HG02885 (cell line): Measurements from ENCODE around the gene LILRA1.
"Not testable (repeated sequence)": the region's sequence is repeated elsewhere in the genome, so short reads cannot be mapped to it uniquely, and the experiment has no call there.

ENCODE experiments used
- ATAC-seq: cut with Tn5 transposase; IDR thresholded peaks from one replicate; pipeline ENCODE4 v1.9.1; 2021; ENCODE audit warnings: mild to moderate bottlenecking; ENCODE audit not compliant: unreplicated experiment, poor library complexity

The LILRA1 gene

DNA sequence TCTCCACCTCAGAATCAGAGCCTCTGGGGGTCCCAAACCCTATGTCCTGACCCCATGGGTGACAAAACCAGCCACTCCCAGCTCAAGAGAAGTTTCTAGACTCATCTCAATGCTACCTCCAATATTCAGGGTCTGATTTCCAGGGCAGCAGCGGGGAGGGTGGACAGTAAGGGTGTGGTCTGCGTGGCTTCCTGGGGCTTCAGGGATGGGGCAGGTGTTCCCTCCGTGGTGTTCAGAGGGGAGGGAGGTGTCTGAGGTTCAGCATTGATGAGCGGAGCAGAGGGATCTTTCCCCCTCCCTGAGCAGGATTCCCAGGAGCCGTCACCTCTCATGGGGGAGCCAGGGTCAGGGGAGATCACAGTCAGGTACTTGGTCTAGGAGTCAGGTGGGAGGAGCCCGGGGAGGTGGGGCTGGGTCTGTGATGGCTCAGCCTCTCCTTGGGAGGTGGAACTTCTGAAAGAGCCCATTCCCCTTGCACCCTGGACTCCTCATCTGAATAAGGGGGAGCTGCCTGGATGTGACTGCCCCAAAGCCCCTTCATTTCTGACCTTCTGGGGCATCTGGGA, 16.9 kb upstream of the LILRA1 start:
- no peak for ATAC-seq

DNA sequence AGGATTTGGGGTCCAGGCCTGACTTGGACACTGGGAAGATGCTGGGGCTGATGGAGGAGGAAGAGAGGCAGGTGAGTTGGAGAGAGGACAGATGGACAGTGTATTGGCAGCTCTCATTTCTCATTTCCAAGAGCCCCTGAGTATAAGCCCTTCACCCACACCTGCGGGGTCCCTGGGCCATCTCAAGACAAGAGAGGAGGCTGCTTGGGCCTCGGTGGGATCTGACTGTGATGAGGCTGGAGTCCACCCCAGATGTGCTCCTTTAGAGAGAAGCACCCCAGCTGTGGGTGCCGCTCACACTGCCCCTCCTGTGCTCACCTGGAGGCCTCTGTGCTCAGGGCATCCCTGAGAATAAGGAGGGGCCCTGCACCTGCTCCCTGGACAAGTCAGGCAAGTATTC, 16.1 kb upstream of the LILRA1 start:
- ATAC-seq = no peak

DNA sequence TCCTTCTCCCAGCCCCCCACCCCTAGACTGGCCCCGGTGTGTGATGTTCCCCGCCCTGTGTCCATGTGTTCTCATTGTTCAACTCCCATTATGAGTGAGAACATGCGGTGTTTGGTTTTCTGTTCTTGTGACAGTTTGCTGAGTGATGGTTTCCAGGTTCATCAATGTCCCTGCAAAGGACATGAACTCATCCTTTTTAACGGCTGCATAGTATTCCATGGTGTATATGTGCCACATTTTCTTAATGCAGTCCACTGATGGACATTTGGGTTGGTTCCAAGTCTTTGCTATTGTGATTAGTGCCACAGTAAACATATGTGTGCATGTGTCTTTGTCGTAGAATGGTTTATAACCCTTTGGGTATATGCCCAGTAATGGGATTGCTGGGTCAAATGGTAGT, 15.2 kb upstream of the LILRA1 start:
- not testable (repeated sequence) for ATAC-seq

DNA sequence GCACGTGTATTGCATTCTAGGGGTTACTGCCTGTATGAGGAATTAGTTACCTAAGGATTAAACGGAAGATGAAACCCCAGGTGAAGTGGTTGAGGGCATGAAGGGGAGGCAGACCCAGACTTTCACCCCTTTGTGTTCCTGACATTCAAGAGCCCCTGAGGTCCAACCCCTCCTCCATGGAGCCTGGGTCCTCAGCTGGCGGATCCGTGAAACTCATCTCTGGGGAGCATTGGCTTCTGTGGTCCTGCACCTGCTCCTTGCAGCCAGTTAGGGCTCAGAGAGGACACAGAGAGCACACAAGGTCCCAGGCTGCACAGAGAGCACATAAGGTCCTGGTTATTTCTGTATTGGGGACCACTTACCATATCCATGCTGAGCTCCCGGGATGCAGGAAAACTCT, 7.0 kb upstream of the LILRA1 start:
- no peak for ATAC-seq

DNA sequence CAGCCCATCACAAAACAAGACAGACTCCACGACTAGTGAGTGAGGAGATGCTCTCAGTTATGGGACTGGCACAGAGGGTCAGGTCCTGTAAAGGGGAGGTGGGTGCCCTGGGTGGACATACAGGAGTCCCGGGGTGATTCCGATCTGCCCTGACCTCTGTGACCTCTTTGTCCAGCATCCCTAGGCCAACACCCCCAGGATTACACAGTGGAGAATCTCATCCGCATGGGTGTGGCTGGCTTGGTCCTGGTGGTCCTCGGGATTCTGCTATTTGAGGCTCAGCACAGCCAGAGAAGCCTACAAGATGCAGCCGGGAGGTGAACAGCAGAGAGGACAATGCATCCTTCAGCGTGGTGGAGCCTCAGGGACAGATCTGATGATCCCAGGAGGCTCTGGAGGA, 6.4 kb upstream of the LILRA1 start:
- ATAC-seq = no peak

DNA sequence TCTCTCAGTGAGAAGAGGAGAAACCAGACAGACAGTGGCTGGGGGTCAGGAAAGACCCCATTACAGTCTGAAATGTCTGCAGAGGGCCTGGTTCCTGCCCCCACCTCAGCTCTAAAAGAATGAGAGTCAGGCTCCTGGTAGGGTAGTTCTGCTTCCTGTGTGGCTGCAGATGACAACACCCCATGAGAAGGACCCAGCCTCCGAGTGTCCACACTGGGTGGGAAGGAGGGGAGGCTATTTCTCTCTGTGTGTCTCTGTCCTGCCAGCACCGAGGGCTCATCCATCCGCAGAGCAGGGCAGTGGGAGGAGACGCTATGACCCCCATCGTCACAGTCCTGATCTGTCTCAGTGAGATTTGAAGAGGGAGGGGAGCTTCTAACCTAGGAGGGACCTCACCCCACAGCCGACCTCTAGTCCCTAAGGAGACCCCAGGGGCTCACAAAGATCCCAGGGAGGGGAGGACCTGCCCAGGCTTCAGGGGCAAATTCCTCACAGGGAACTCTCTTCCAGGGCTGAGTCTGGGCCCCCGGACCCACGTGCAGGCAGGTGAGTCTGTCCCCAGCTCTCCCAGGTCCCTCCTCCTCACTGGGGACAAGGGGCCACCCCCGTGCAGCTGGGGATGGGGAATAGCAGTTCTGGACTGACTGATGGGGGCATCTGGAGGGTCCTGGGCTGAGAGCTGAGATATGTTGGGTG, 647 bp downstream of the LILRA1 start:
- ATAC-seq = not testable (repeated sequence)

DNA sequence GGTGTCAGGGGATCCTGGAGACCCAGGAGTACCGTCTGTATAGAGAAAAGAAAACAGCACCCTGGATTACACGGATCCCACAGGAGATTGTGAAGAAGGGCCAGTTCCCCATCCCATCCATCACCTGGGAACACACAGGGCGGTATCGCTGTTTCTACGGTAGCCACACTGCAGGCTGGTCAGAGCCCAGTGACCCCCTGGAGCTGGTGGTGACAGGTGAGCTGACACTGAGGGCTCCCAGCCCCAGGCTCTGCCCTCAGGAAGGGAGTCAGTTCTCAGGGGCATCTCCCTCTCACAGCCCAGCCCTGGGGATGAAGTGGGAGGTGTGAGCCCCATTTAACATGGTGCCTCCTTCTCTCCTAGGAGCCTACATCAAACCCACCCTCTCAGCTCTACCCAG, 1.3 kb downstream of the LILRA1 start:
- ATAC-seq = no peak

DNA sequence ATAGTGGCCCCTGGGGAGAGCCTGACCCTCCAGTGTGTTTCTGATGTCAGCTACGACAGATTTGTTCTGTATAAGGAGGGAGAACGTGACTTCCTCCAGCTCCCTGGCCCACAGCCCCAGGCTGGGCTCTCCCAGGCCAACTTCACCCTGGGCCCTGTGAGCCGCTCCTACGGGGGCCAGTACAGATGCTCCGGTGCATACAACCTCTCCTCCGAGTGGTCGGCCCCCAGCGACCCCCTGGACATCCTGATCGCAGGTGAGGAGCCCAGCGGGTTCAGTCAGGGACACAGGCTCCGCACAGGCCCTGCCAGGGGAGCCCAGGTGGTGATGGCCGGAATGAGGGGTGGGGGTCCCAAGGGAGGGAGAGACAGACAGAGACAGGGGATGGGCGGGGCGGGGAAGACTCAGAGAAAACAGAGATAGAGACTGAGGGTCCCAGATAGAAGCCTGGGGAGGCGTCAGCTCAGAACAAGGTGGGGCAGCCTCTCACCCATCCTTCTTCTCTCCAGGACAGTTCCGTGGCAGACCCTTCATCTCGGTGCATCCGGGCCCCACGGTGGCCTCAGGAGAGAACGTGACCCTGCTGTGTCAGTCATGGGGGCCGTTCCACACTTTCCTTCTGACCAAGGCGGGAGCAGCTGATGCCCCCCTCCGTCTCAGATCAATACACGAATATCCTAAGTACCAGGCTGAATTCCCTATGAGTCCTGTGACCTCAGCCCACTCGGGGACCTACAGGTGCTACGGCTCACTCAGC, 2.4 kb downstream of the LILRA1 start:
- ATAC-seq = not testable (repeated sequence)

DNA sequence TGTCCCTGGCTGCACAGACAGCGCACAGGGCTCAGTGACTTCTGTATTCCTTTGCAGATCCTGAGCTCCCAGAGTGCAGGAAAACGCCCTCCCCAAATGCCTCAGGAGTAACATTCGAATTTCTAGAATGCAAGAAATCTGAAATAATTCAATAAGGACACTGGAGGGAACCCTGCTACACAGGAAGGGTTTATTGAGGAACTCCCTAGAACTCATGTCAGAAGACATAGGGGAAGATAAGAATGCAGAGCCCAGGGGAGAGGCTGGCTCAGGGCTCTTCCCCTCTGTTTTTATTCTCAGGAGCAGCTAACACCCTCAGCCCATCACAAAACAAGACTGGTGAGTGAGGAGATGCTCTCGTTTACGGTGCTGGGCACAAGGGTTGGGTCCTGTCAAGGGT, 6.8 kb downstream of the LILRA1 start:
- no peak for ATAC-seq

DNA sequence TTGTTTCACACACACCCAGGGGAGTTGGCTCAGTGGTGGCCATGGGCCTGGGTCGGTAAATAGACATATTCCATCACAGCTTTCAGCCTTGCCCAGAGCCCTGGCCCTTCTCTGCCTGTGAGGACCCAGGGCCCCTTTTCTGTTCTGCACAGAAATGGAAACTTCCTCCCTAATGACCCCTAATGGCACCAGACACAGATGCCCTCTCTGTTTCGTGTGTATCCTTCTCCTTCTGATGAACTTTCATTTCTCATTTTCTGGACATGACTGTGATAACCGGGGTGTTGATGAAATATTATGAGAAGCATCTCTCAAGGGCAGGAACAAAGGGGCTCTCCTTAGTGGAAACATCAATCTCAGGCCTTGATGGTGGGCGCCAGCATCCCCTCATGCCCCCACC, 12.8 kb downstream of the LILRA1 start:
- ATAC-seq = no peak

DNA sequence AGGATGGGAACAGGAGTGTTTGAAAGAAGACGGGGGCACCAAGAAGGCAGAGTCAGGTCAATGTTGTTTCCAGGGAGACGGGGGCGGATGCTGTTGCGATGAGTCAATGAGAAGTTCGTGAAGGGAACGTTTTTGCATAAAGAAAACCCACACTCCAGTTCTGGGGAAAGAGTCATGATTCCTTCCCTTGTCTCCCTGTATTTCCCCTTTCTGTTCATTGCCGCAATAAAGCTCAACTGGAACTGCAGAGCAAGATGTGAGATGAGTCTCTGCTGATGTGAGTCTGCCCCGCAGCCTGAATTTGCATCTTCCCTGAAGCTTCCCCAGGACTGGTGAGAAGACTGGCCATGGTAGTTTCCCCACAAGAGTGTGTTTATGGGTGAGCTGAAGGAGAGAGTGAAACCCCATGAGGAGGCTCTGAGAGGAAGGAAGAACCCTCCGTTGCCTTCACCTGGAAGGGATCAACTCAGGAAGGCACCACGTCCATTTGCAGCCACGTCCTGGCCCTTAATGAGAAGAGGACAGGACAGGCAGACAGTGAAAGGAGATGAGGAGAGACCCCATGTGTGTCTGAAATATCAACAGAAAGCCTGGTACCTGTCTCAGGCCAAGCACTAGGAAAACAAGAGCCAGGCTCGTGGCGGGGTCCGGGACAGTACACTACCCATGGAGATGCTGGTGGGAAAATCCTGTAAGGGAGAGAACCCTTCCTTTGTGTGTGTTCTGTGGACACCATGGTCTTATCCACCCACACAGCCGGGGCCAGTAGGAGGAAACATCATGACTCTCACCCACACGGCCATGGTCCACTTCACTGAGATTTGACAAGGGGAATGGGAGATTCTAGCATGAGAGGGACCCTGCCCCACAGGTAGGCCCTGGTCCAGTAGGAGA, 13.7 kb downstream of the LILRA1 start:
- ATAC-seq = no peak

DNA sequence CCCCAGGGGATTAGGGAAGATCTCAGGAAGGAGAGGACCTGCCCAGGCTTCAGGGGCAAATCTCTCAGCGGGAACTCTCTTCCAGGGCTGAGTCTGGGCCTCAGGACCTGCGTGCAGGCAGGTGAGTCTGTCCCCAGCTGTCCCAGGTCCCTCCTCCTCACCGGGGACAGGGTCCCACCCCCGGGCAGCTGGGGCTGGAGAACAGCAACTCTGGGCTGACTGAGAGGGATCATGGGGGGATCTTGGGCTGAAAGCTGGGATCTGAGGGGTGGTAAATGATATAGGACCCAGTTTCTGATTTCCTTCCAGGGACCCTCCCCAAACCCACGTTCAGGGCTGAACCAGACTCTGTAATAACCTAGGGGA, 14.3 kb downstream of the LILRA1 start:
- ATAC-seq = no peak

DNA sequence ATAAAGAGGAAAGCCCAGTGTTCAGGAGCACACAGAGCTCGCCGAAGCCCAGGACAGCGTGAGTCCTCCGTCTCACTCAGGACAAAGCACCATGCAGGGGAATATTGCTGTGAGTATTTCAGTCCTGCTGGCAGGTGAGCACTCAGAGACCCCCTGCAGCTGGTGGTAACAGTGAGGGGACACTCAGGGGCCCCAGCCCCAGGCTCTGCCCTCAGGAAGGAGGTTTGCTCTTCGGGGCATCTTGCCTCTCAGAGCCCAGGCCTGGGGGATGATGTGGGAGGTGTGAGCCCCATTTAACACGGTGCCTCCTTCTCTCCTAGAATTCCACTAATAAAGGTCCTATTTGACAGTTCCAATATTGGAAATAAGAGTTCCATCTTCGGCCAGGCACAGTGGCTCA, 14.8 kb downstream of the LILRA1 start:
- no peak for ATAC-seq

DNA sequence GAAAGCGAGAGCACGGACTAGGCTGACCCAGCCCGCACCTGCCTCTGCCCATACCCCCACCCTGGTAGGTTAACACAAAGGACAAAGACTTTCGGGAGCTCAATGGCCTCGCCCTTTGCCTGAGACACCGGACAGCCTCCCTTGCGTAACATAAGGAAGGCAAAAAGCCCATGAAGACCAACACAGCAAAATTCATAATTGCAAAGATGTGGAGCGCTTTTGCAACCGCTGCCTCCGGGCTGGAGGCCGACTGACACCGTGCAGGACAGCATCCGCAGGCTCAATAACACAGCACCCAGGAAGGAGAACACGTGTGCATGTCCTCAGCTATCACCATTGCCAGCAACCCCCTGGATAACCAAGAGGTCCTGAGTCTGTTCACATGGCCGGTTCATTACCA, 15.4 kb downstream of the LILRA1 start:
- ATAC-seq = no peak

DNA sequence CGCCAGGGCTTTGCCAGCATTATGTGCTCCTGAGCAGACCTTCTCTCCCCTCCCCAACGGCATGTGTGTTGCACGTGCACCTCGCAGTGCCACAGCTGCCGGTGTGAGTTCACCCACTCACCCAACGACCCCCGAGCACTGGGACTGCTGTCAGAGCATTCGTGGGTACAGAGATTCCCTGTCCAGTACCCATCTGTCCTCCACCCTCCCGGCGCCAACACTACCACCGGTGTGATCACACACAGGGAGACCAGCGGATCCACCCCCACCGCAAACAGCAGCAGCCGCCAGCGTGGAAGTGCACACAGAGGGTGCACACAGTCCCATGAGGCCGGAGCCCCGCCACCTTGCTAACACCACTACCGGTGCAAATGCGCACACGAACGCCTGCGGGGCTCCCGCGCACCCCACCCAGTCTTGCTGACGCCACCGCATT, 15.9 kb downstream of the LILRA1 start:
- ATAC-seq = no peak

DNA sequence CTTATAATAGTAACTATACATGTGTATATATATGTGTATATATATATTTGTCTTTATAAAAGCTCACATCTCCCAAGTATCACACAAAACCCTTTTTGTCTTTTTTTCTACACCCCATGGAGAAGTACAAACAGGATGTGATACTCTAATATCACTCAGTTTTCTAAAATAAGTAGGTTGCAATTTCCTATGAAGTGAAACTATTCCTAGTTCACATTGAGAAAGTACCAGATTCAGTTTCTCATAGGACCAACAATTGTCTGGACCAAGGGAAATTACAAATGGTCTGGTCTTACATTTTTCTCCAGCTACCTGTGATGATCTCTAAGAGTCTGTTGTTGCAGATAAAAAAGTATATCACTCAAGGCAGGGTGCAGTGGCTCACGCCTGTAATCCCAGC, 19.0 kb downstream of the LILRA1 start:
- ATAC-seq = no peak

DNA sequence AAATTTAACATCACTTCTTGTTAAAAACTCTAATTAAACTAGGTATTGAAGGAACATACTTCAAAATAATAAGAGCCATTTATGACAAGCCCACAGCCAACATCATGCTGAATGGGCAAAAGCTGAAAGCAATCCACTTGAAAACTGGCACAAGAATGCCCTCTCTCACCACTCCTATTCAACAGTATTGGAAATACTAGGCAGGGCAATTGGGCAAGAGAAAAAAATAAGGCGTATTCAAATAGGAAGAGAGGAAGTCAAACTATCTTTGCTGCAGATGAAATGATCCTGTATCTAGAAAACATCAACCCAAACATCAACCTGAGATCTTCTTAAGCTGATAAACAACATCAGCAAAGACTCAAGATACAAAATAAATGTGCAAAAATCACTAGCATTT, 21.3 kb downstream of the LILRA1 start:
- no peak for ATAC-seq

DNA sequence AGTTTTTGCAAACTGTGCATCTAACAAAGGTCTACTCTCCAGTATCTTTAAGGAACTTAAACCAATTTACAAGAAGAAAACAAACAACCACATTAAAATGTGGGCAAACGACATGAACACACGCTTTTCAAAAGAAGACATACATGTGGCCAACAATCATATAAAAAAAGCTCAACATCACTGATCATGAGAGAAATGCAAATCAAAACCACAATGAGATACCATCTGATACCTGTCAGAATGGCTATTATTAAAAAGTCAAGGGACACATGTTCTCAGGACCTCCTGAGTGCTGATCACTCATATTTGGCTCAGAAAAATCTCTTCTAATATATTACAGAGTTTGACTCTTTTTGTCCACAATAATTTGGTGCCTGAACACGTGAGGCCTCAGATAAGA, 22.6 kb downstream of the LILRA1 start:
- no peak for ATAC-seq

DNA sequence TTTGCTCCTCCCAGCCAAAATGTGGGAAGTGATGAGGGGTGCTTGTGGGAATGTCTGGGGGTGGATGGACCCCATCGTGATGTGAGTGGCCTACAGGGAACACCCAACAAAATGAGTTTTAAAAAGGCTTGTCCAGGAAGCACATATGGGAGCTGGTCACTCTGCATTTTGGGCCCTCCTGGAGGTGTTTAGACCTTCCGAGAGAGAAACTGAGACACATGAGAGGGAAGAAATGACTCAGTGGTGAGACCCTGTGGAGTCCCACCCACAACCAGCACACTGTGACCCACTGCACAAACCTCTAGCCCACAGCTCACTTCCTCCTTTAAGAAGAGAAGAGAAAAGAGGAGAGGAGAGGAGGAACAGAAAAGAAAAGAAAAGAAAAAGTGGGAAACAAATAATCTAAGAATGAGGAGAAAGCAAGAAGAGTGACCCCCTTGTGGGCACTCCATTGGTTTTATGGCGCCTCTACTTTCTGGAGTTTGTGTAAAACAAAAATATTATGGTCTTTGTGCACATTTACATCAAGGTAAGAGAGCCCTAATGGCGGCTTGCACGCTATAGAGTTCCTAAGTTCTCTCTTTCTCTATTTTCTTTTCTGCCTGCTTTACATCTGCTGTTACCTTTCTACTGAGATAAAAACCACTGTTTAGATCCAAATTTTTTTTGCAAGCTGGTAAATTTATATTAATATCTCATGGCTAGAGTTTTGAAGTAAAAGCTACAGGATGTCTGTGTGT, 23.6 kb downstream of the LILRA1 start:
- ATAC-seq = peak; percentile 83

DNA sequence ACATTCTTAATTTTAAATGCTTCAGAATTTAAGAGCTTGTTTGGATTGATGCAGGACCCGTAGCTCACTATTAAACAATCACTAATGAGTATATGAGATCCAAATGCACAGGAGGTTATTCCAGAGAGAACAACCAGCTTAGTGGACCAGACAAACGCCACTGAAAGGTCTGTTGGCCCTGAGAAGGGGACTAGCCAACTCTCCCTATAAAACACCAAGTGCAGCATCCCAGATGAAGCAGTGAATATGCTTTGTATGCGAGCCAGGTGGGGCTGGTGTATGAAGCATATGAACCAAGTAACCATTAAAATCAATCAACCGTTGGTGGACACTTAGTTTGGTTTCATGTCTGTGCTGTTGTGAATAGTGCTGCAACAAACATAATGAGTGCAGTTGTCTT, 27.0 kb downstream of the LILRA1 start:
- ATAC-seq = no peak
